ENCODE results near the gene CXCL8. TPM values are rescaled to one million over a fixed set of nuclear protein-coding genes. Genes with fewer than 3 reads are reported as not detected.

Gene CXCL8
- total RNA-seq, 1 donor from 2014 or later, result not detected

GRCh38 chr4:73742490-73743160 lies 2.3 kb downstream of the CXCL8 start:
- H3K4me3 Mint-ChIP-seq (ENCODE audit: unreplicated experiment), result no peak overlapping the region
- no peaks in the 10 kb centered on the region for H3K36me3 Mint-ChIP-seq (ENCODE audit: unreplicated experiment)
- H3K27ac Mint-ChIP-seq (ENCODE audit: unreplicated experiment), result no peak overlapping the region
- no peaks in the 10 kb centered on the region for H3K9me3 Mint-ChIP-seq (ENCODE audit: unreplicated experiment)
- no peaks in the 10 kb centered on the region for H3K27me3 Mint-ChIP-seq (ENCODE audit: unreplicated experiment)
- no peaks in the 10 kb centered on the region for H3K4me1 Mint-ChIP-seq (ENCODE audit: low read depth, unreplicated experiment)
- no peak for TF ChIP-seq CTCF (IDR thresholded peaks at IDR 0.05; ENCODE audit: partially characterized antibody, unreplicated experiment)
- no peak for DNase-seq

GRCh38 chr4:73743281-73743680 lies 2.9 kb downstream of the CXCL8 start:
- no peak for TF ChIP-seq CTCF (IDR thresholded peaks at IDR 0.05; ENCODE audit: partially characterized antibody, unreplicated experiment)
- H3K27me3 Mint-ChIP-seq (ENCODE audit: unreplicated experiment), result no peaks in the 10 kb centered on the region
- H3K36me3 Mint-ChIP-seq (ENCODE audit: unreplicated experiment), result no peaks in the 10 kb centered on the region
- no peak for DNase-seq
- H3K9me3 Mint-ChIP-seq (ENCODE audit: unreplicated experiment), result no peaks in the 10 kb centered on the region
- no peaks in the 10 kb centered on the region for H3K4me1 Mint-ChIP-seq (ENCODE audit: low read depth, unreplicated experiment)
- no peak overlapping the region for H3K4me3 Mint-ChIP-seq (ENCODE audit: unreplicated experiment)
- no peak overlapping the region for H3K27ac Mint-ChIP-seq (ENCODE audit: unreplicated experiment)

GRCh38 chr4:73743795-73744194 lies 3.4 kb downstream of the CXCL8 start:
- no peaks in the 10 kb centered on the region for H3K27me3 Mint-ChIP-seq (ENCODE audit: unreplicated experiment)
- no peaks in the 10 kb centered on the region for H3K4me1 Mint-ChIP-seq (ENCODE audit: low read depth, unreplicated experiment)

GRCh38 chr4:73744203-73744602 lies 3.8 kb downstream of the CXCL8 start:
- Mint-ChIP-seq H3K27me3 (ENCODE audit: unreplicated experiment) (no peaks in the 10 kb centered on the region), H3K4me1 (ENCODE audit: low read depth, unreplicated experiment) (no peaks in the 10 kb centered on the region), H3K4me3 (ENCODE audit: unreplicated experiment) (no peak overlapping the region), H3K9me3 (ENCODE audit: unreplicated experiment) (no peaks in the 10 kb centered on the region), H3K27ac (ENCODE audit: unreplicated experiment) (no peak overlapping the region), H3K36me3 (ENCODE audit: unreplicated experiment) (no peaks in the 10 kb centered on the region)
- no peak for TF ChIP-seq CTCF (IDR thresholded peaks at IDR 0.05; ENCODE audit: partially characterized antibody, unreplicated experiment)
- DNase-seq, result no peak

More at GRCh38 chr4:73743795-73744194, 3.4 kb downstream of the CXCL8 start:
- no peak for TF ChIP-seq CTCF (IDR thresholded peaks at IDR 0.05; ENCODE audit: partially characterized antibody, unreplicated experiment)
- no peak for DNase-seq
- Mint-ChIP-seq H3K27ac (ENCODE audit: unreplicated experiment) (no peak overlapping the region), H3K4me3 (ENCODE audit: unreplicated experiment) (no peak overlapping the region), H3K36me3 (ENCODE audit: unreplicated experiment) (no peaks in the 10 kb centered on the region), H3K9me3 (ENCODE audit: unreplicated experiment) (no peaks in the 10 kb centered on the region)

GRCh38 chr4:73750730-73751129 lies 10.4 kb downstream of the CXCL8 start:
- H3K27ac Mint-ChIP-seq (ENCODE audit: unreplicated experiment), result no peak overlapping the region
- no peaks in the 10 kb centered on the region for H3K9me3 Mint-ChIP-seq (ENCODE audit: unreplicated experiment)
- TF ChIP-seq CTCF (IDR thresholded peaks at IDR 0.05; ENCODE audit: partially characterized antibody, unreplicated experiment), result no peak
- no peaks in the 10 kb centered on the region for H3K36me3 Mint-ChIP-seq (ENCODE audit: unreplicated experiment)
- H3K4me1 Mint-ChIP-seq (ENCODE audit: low read depth, unreplicated experiment), result no peaks in the 10 kb centered on the region
- H3K4me3 Mint-ChIP-seq (ENCODE audit: unreplicated experiment), result no peak overlapping the region
- DNase-seq, result no peak
- H3K27me3 Mint-ChIP-seq (ENCODE audit: unreplicated experiment), result no peaks in the 10 kb centered on the region

Measured in glutamatergic neuron (in vitro differentiated cells).